NCI-H2196 treated with DMSO at 0.1 percent for 48 hours (cell line): ENCODE data around the gene SPECC1L.

Experiments used
- DNase-seq: peaks from one replicate; lab custom pipeline; 2025; ENCODE audit not compliant: unreplicated experiment; lab: John Stamatoyannopoulos, UW

The SPECC1L gene

DNA sequence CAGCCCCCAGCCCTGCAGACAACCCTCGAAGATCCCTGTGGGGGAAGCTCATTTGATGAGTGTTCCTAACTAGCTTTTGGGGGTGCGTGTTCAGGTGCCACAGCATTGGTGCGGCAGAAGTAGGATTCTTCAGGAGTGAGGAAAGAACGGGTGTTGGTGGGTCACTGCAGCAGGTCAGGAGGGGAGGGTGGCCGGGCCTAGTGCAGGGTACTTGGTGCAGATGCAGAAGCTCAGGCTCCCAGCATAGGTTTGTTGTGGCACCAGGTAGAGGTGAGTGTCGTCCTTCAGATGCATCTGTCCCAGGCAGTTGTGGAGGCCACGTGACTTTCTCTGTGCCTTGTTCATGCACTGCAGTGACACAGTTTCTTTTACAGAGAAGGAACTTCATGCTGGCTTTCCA lies 141.6 kb downstream of the SPECC1L start:
- no peak for DNase-seq

DNA sequence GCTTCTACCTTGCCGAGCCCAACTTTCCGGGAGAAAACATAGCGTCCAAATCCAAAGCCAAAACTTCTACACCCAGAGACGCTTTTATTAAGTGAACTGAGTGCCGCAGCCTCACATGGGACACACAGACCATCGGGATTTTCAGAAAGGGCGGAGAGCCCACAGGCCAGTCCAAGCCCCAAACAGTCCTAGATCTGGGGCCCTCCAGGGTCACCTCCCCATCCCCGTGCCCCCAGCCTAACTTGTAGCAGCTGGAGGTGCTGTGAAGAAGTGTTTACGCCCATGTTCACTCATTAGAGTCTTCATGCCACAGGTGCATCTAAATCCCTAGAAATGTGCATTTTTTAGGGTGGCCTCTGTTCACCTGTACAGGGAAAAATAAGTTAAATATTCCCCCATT lies 142.6 kb downstream of the SPECC1L start:
- DNase-seq = no peak

GRCh38 chr22:24413736-24414385 lies 143.2 kb downstream of the SPECC1L start:
- DNase-seq = no peak

DNA sequence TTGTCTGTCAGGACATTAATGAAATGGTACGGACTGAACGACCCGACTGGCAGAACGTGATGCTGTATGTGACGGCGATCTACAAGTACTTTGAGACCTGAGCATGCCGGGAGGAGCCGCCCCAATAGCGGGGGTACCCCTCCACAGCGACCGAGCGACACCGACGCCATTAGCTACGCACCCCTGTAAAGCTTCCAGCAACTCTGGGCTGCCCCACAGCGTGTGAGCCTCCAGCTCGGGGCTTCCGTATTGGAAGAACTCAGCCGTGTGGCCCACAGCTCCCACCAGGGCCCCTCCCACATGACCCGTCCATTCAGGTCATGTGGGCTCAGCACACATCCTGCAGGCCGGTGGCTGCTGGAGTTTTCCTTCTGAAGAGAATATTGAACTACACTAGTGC lies 143.9 kb downstream of the SPECC1L start:
- DNase-seq = no peak

- DNase-seq = no peak
Observed at GRCh38 chr22:24414984-24415945, 144.6 kb downstream of the SPECC1L start.

GRCh38 chr22:24416095-24416494 lies 145.5 kb downstream of the SPECC1L start:
- DNase-seq = no peak

- DNase-seq = no peak
Observed at GRCh38 chr22:24416611-24417010, 146.0 kb downstream of the SPECC1L start.

DNA sequence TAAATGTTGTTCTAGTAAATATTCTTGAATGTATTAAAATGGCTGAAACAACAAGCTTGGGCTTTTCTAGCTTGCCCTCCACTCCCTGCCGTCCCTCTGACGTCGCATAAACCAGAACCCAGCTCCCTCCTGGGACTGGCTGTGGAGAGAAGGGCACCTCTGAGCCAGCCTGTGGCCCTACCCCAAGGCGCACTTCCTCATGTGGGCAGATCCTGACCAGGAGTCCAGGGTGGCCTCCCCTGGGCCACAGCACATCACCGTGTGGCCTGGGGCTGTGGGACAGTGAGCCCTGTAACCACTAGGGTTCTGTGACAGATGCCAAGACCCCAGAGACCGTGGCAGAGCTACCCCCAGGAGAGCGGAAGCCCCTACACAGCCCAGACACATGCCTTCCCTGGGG lies 146.6 kb downstream of the SPECC1L start:
- DNase-seq = no peak

DNA sequence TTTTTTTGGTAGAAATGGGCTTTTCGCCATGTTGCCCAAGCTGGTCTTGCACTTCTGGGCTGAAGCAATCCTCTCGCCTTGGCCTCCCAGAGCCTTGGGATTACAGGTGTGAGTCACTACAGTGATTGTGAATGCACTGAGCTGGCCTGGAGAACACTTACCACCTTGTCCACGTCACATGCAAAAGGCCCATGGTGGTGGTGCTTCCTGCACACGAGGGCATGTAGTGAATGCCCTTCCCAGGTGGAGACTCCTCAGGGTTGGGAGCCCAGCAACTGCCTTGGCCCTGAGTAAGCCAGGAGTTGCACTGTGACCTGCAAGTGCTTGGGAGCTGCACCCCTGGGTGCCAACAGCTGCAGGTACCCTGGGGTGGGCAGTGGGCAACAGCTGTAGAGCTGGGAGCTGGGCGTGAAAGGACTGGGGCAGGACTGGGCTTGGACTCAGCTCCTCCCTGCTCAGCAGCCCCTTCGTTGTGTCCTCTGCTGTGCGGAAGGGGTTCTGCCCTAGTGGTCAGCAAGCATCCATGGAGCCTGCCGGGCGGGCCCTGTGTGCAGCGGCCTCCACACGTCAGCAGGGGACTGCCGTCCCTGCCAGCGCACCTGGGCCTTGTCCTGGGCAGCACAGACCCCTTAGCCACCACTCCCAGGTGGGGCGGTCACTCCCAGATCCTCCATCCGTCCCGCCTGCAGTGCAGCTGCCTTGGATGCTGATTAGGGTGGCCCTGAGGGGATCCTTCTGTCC lies 147.4 kb downstream of the SPECC1L start:
- DNase-seq = no peak

GRCh38 chr22:24418786-24419474 lies 148.3 kb downstream of the SPECC1L start:
- DNase-seq = peak; percentile 6

- DNase-seq = no peak
Observed at GRCh38 chr22:24419475-24419850, 148.8 kb downstream of the SPECC1L start.

GRCh38 chr22:24420072-24420976 lies 149.7 kb downstream of the SPECC1L start:
- peak; percentile 34 for DNase-seq

DNA sequence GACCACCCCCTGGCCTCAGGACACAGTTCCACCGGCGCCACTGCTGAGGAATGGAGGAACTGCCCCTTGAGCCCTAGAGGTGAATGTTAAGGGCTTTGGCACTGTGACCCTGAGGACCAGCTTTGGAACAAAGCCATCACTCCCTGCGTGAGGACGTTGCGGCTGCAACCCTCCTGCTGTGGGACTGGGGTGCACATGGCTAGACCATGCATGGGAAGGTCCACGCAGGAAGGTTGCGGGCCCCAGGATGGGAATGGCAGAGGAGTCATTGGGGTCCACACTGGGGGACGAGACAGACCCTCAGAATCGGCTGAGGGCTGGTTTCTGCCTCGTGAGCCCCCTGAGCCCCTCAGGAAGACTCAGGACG lies 150.3 kb downstream of the SPECC1L start:
- DNase-seq = no peak

GRCh38 chr22:24421428-24421931 lies 150.8 kb downstream of the SPECC1L start:
- DNase-seq = no peak

- no peak for DNase-seq
Observed at GRCh38 chr22:24422102-24422665, 151.6 kb downstream of the SPECC1L start.

- peak; percentile 4 for DNase-seq
Observed at GRCh38 chr22:24423519-24424000, 152.9 kb downstream of the SPECC1L start.

DNA sequence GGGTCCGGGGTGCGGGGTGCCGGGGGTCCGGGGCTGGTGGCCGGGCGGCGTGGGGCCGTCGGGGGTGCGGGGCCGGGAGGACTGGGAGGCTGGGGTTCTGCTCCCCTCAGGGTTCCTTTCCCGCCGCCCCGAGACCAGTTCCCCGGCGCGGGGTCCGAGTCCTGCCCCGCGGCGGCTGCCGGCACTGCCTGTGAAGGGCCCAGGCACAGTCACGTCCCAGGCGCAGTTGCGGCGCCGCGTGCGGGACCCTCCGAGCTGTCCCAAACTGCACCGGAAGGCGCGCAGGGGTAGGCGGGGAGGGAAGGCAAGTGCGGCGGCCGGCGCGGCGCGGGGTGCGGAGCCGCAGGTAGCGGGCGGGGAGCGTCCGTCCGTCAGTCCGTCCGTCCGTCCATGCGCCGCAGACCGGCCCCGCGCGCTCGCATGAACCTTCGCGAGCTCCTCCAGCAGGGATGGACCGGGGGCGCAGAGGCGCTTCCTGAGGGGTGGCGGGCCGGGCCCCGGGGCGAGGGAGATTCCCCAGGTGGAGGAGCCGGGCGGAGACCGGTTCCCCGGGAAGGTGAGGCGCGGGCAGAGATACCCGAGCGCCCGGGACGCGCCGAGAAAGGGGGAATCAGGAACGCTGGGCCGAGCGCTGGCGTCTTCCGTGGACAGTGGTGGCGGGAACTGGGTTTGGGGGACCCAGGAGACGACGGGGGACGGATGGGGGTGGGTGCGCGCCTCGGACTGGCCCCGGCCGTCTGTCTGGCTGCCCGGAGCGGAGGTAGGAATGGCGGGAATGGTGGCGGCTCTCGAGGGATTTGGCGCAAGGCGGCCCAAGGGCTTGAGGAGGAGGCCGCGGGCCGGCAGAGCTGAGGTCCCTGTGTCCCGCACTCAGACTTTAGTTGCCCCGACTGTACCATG lies 153.6 kb downstream of the SPECC1L start:
- DNase-seq = no peak
